ENCODE results near the gene ETV7.

The ETV7 gene

GRCh38 chr6:36337814-36338213, 49.7 kb downstream of the ETV7 start:
- no peak for DNase-seq

GRCh38 chr6:36336779-36337241, 50.7 kb downstream of the ETV7 start, which contains the start of gene BNIP5:
BNIP5 (minus strand) TSS chr6:36336888; CDS start chr6:36330690, 6,198 bp downstream.
- no peak for DNase-seq

GRCh38 chr6:36336208-36336710, 51.2 kb downstream of the ETV7 start:
- no peak for DNase-seq

- DNase-seq = no peak
Observed at GRCh38 chr6:36335465-36336207, 51.8 kb downstream of the ETV7 start.

- DNase-seq = no peak
Observed at GRCh38 chr6:36334832-36335459, 52.5 kb downstream of the ETV7 start.

GRCh38 chr6:36333931-36334725, 53.3 kb downstream of the ETV7 start:
- no peak for DNase-seq

- no peak for DNase-seq
Observed at GRCh38 chr6:36333171-36333895, 54.1 kb downstream of the ETV7 start.

- DNase-seq = no peak
Observed at GRCh38 chr6:36331381-36331780, 56.1 kb downstream of the ETV7 start.

GRCh38 chr6:36330366-36330765, 57.1 kb downstream of the ETV7 start:
- DNase-seq = no peak

GRCh38 chr6:36329798-36330291, 57.6 kb downstream of the ETV7 start:
- DNase-seq = no peak

- no peak for DNase-seq
Observed at GRCh38 chr6:36328600-36328999, 58.9 kb downstream of the ETV7 start.

- DNase-seq = no peak
Observed at GRCh38 chr6:36327919-36328236, 59.6 kb downstream of the ETV7 start.

GRCh38 chr6:36327226-36327918, 60.1 kb downstream of the ETV7 start:
- no peak for DNase-seq

- DNase-seq = no peak
Observed at GRCh38 chr6:36326356-36326995, 61.0 kb downstream of the ETV7 start.

GRCh38 chr6:36324715-36325114, 62.8 kb downstream of the ETV7 start:
- DNase-seq = no peak

GRCh38 chr6:36324191-36324590, 63.3 kb downstream of the ETV7 start:
- DNase-seq = no peak

- DNase-seq = no peak
Observed at GRCh38 chr6:36323062-36323461, 64.4 kb downstream of the ETV7 start.

GRCh38 chr6:36322591-36322990, 64.9 kb downstream of the ETV7 start:
- DNase-seq = no peak

GRCh38 chr6:36320475-36320874, 67.0 kb downstream of the ETV7 start:
- DNase-seq = no peak

GRCh38 chr6:36319821-36320220, 67.6 kb downstream of the ETV7 start:
- no peak for DNase-seq

- no peak for DNase-seq
Observed at GRCh38 chr6:36319436-36319762, 68.1 kb downstream of the ETV7 start.

Data from activated CD4-positive, alpha-beta T cell treated with anti-CD3 and anti-CD28 coated beads, Interleukin-2, Interleukin-6, amounts not matched to agents 100 ng/mL and 50 ng/mL, durations not matched to agents 16 hours and 8 hours (primary cell).